Fibroblast of the aortic adventitia (primary cell): ENCODE measurements around the gene PGLYRP2. TPM values are rescaled to one million over a fixed set of nuclear protein-coding genes. Genes with fewer than 3 reads are reported as not detected.
"Not testable (repeated sequence)": the region's sequence is repeated elsewhere in the genome, so short reads cannot be mapped to it uniquely, and the experiment has no call there.

Experiments
- DNase-seq: peaks from one replicate; pipeline ENCODE4 v3.0.0-alpha.2; 2010; ENCODE audit warnings: low read depth
- H3K4me3 ChIP-seq: 2 replicates; pipeline ENCODE4 v1.5.1; 2011; ENCODE audit warnings: low read depth, mild to moderate bottlenecking, control low read depth, low read length, moderate library complexity
- CTCF ChIP-seq: IDR thresholded peaks from 2 replicates; pipeline ENCODE4 v1.5.1; 2011; ENCODE audit warnings: mild to moderate bottlenecking, low read length, control low read depth, inconsistent platforms; ENCODE audit not compliant: insufficient read depth
- total RNA-seq: library from RNA; depleted of rRNA; stranded (reverse); fragments of >200 nt; gene quantifications from 2 replicates; pipeline ENCODE4 v1.2.3, GENCODE V29; 2012; ENCODE audit warnings: low replicate concordance

Gene PGLYRP2
- total RNA-seq, 1 donor = not detected

GRCh38 chr19:15517778-15518177 lies 38.5 kb upstream of the PGLYRP2 start:
- TF ChIP-seq CTCF = no peak

GRCh38 chr19:15516363-15516762 lies 37.1 kb upstream of the PGLYRP2 start:
- no peak for DNase-seq
- TF ChIP-seq CTCF = no peak
- no peak overlapping the region for H3K4me3 ChIP-seq

More at GRCh38 chr19:15517778-15518177, 38.5 kb upstream of the PGLYRP2 start:
- no peak overlapping the region for H3K4me3 ChIP-seq
- no peak for DNase-seq

- not testable (repeated sequence) for DNase-seq, H3K4me3 ChIP-seq
These were observed 35.9 kb upstream of the PGLYRP2 start for GRCh38 chr19:15515227-15515625.

GRCh38 chr19:15511671-15512424 lies 32.5 kb upstream of the PGLYRP2 start:
- no peak overlapping the region for H3K4me3 ChIP-seq
- no peak for DNase-seq
- TF ChIP-seq CTCF = no peak

GRCh38 chr19:15508035-15508710 lies 28.9 kb upstream of the PGLYRP2 start, which contains the start of gene CYP4F22:
Gene CYP4F22 (plus strand): TSS chr19:15508525. CDS start chr19:15525337, 16,812 bp downstream.
- H3K4me3 ChIP-seq = no peak within 1 kb of the TSS
- DNase-seq = no peak
- TF ChIP-seq CTCF = no peak

GRCh38 chr19:15507068-15508034 lies 28.1 kb upstream of the PGLYRP2 start:
- TF ChIP-seq CTCF = no peak
- DNase-seq = no peak
- no peak overlapping the region for H3K4me3 ChIP-seq

- no peak for TF ChIP-seq CTCF
- H3K4me3 ChIP-seq = no peak overlapping the region
- DNase-seq = no peak
These were observed 26.8 kb upstream of the PGLYRP2 start for GRCh38 chr19:15506074-15506571.
